Duodenal mucosa (tissue), 2 donors: ENCODE measurements around the gene GARIN5B.

Experiments used
- H3K27ac ChIP-seq: one replicate; pipeline ENCODE4 v1.7.0; 2013; ENCODE audit warnings: low read depth, low read length
- H3K27me3 ChIP-seq, 2 donors: one replicate each; pipeline ENCODE4 v1.7.0; 2013; ENCODE audit warnings: low read length in 2 of 2, control low read depth in 1 of 2; ENCODE audit not compliant: insufficient read depth in 2 of 2, control insufficient read depth in 1 of 2
- H3K36me3 ChIP-seq, 2 donors: one replicate each; pipeline ENCODE4 v1.7.0; 2013; ENCODE audit warnings: low read length in 2 of 2, control low read depth in 1 of 2; ENCODE audit not compliant: insufficient read depth in 2 of 2, control insufficient read depth in 1 of 2
- H3K4me1 ChIP-seq, 2 donors: one replicate each; pipeline ENCODE4 v1.7.0; 2013; ENCODE audit warnings: low read length in 2 of 2, control low read depth in 1 of 2; ENCODE audit not compliant: insufficient read depth in 2 of 2, control insufficient read depth in 1 of 2
- H3K4me3 ChIP-seq, 2 donors: one replicate each; pipeline ENCODE4 v1.7.0; 2013; ENCODE audit warnings: low read length in 2 of 2, low read depth in 1 of 2
- H3K9ac ChIP-seq, 2 donors: one replicate each; pipeline ENCODE4 v1.7.0; 2013; ENCODE audit warnings: low read length in 2 of 2, low read depth in 1 of 2
- H3K9me3 ChIP-seq, 2 donors: one replicate each; pipeline ENCODE4 v1.7.0; 2013; ENCODE audit warnings: low read length in 2 of 2, control low read depth in 1 of 2; ENCODE audit not compliant: control insufficient read depth in 1 of 2

Gene GARIN5B

DNA sequence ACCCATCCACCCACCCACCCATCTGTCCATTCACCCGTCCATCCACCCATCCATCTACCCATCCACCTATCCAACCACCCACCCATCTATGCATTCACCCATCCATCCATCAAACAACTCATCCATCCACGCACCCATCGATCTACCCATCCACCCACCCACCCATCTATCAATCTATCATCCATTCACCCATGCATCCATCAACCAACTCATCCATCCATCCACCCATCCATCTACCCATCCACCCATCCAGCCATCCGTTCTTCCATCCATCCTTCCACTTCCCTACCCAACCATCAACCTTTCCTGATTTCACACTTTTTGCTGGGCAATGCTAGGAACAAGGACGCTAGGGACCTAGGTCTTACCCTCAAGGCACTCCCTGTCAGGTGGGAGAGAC, 19.0 kb upstream of the GARIN5B start:
- Histone ChIP-seq H3K9ac (no peak overlapping the region), H3K36me3 (peaks cover 1% of the 10 kb centered on the region in 2 donors), H3K9me3 (no peaks in the 10 kb centered on the region), H3K4me3 (no peak overlapping the region), H3K4me1 (peaks cover 15 to 18% of the 10 kb centered on the region in 2 donors), H3K27ac (no peak overlapping the region), H3K27me3 (no peaks in the 10 kb centered on the region)

DNA sequence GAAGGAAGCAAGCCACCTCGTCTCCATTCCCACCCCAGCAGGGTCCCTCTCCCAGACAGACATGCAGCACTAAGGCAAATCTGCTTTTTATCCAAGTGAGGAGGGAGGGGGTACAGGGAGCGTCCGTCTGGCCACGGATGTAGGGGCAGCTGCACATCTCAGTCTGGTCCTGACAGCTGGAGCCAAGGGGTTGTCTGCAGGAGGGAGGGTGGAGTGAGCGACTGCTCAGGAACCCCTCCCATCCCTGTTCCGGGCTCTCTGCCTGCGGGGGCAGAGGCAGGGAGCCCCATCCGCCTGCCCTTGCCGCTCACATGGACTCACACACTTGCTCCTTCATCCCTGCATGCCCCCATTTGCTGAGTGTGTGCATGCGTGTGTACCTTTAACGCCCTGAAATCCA, 16.1 kb upstream of the GARIN5B start:
- peaks cover 3 to 5% of the 10 kb centered on the region in 2 donors for H3K27me3 ChIP-seq
- no peaks in the 10 kb centered on the region for H3K9me3 ChIP-seq
- no peak overlapping the region for H3K9ac ChIP-seq
- peaks cover 5 to 15% of the 10 kb centered on the region in 2 donors for H3K4me1 ChIP-seq
- H3K27ac ChIP-seq: no peak overlapping the region
- H3K4me3 ChIP-seq: no peak overlapping the region
- no peaks in the 10 kb centered on the region for H3K36me3 ChIP-seq

DNA sequence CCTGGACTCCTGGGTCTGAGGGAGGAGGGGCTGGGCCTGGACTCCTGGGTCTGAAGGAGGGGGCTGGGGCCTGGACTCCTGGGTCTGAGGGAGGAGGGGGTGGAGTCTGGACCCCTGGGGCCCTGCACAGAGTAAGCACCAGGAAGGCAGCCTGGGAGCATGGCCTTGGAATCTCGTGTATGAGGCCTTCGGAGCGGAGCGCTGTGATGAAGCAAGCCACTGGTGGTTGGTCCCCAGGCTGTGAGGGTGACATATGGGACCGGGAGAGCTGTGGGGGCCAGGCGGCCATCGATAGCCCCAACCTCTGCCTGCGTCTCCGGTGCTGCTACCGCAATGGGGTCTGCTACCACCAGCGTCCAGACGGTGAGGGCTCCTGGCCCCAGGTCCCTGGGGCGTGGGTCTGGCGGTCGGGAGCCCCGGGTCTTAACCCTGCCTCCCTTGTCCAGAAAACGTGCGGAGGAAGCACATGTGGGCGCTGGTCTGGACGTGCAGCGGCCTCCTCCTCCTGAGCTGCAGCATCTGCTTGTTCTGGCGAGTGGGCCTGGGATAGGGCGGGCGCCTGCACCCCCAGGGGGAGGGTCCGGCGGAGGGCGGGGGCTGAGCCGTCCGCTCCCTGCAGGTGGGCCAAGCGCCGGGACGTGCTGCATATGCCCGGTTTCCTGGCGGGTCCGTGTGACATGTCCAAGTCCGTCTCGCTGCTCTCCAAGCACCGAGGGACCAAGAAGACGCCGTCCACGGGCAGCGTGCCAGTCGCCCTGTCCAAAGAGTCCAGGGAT, 14.5 kb upstream of the GARIN5B start:
- Histone ChIP-seq H3K9ac (no peak overlapping the region), H3K36me3 (no peaks in the 10 kb centered on the region), H3K27ac (no peak overlapping the region), H3K27me3 (peaks cover 13 to 16% of the 10 kb centered on the region in 2 donors), H3K4me1 (peaks cover 0 to 6% of the 10 kb centered on the region in 2 donors), H3K9me3 (no peaks in the 10 kb centered on the region), H3K4me3 (no peak overlapping the region)

DNA sequence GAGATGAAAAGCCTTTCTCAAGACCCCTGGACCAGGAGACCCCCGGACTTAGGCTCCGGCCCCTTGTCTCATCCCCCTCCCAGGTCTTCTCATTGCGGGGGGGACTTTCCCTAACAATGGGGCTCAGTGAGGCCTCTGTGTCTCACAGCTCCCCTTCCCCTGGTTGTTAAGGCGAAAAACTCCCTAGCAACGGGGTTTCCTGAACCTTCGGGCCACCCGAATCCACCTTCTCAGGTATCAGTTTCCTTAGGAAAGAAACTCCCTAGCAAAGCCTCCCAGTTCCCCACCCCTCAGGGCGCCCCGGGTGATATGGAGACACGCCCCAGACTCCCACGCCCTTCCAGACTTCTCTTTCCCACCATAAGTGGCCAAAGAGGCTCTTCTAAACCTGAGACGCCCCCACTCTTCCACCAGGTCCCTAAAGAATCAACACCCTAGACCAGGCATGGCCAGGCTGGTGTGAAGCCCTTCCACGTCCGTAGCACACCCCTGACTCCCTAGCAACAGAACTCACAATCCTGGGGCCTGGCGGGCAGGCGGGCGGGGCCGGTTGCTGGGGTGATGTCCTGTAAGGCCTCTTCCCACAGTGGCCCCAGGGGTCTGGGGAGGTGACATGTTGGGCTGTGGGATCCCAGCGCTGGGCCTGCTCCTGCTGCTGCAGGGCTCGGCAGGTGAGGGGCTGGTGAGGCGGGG, 13.3 kb upstream of the GARIN5B start, which contains the start of gene TMEM190:
TSS of gene TMEM190 (plus strand) at position 586 of the 693 bp plus-strand sequence. CDS start at position 614, 28 bp downstream.
- Histone ChIP-seq H3K27ac (no peak within 1 kb of the TSS), H3K9me3 (no peaks in the 10 kb centered on the region), H3K4me3 (no peak within 1 kb of the TSS), H3K36me3 (no peaks in the 10 kb centered on the region), H3K9ac (no peak within 1 kb of the TSS), H3K4me1 (peaks cover 0 to 6% of the 10 kb centered on the region in 2 donors), H3K27me3 (peaks cover 21 to 26% of the 10 kb centered on the region in 2 donors)

DNA sequence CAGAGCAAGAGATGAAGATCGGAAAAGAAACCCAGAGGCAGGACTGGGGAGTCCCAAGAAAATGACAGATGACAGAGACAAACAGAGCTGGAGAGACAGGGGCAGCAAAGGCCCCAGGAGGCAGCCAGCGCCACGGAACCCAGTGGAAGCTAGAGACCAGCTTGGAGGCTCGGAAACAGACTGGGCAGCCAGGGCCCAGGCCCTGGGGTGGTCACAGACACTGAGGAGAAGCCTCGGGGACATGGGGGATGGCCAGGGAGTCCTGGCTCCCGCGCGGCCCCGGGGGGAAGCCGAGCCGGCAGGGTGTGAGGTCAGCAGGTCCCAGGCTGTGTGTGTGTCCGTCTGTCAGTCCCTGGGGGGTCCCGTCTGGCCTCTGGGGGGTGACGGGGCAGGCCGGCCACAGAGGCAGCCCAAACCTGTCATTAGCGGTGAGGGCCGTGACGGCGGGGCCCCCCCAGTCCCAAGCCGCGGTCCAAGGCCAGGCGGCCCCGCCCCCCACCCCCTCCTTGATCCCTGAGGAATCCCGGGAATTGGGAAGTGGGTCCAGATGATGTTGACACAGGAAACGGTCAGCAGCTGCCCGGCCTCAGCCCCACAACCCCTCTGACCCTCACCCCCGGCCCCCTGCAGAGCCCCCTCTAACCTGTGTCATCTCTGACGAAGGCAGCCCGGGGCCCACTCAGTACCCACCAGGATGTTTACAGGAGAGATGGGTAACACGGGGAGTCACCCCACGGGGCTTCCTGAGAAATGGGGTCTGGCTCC, 11.1 kb upstream of the GARIN5B start:
- peaks cover 36 to 39% of the 10 kb centered on the region in 2 donors for H3K27me3 ChIP-seq

DNA sequence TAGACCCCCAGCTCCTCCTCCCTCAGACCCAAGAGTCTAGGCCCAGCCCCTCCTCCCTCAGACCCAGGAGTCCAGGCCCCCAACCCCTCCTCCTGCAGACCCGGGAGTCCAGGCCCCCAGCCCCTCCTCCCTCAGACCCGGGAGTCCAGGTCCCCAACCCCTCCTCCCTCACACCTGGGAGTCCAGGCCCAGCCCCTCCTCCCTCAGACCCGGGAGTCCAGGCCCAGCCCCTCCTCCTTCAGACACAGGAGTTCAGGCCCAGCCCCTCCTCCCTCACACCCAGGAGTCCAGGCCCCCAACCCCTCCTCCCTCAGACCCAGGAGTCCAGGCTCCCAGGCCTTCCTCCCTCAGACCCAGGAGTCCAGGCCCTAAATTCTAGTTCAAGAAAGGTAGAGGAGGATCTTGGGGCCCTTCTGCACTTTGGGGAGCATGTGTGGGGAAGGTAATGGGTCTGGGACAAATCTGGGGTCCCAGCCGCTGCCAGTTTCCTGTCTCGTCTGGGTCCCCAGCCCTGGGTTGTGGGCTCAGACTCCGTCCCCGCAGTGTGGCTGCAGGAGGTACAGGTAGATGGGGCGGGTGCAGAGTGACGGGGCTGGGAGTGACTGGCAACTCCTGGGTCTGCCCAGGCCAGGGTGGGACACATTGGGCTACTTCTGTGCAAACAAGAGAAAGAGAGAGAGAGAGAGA, 10.4 kb upstream of the GARIN5B start:
- H3K9me3 ChIP-seq: no peaks in the 10 kb centered on the region
- peaks cover 44 to 46% of the 10 kb centered on the region in 2 donors for H3K27me3 ChIP-seq
- H3K4me1 ChIP-seq: peaks cover 0 to 6% of the 10 kb centered on the region in 2 donors
- no peak overlapping the region for H3K9ac ChIP-seq
- H3K4me3 ChIP-seq: no peak overlapping the region
- no peak overlapping the region for H3K27ac ChIP-seq
- H3K36me3 ChIP-seq: no peaks in the 10 kb centered on the region

More for the DNA sequence above, 11.1 kb upstream of the GARIN5B start:
- Histone ChIP-seq H3K27ac (no peak overlapping the region), H3K36me3 (no peaks in the 10 kb centered on the region), H3K4me1 (peaks cover 0 to 6% of the 10 kb centered on the region in 2 donors), H3K4me3 (no peak overlapping the region), H3K9ac (no peak overlapping the region), H3K9me3 (no peaks in the 10 kb centered on the region)

DNA sequence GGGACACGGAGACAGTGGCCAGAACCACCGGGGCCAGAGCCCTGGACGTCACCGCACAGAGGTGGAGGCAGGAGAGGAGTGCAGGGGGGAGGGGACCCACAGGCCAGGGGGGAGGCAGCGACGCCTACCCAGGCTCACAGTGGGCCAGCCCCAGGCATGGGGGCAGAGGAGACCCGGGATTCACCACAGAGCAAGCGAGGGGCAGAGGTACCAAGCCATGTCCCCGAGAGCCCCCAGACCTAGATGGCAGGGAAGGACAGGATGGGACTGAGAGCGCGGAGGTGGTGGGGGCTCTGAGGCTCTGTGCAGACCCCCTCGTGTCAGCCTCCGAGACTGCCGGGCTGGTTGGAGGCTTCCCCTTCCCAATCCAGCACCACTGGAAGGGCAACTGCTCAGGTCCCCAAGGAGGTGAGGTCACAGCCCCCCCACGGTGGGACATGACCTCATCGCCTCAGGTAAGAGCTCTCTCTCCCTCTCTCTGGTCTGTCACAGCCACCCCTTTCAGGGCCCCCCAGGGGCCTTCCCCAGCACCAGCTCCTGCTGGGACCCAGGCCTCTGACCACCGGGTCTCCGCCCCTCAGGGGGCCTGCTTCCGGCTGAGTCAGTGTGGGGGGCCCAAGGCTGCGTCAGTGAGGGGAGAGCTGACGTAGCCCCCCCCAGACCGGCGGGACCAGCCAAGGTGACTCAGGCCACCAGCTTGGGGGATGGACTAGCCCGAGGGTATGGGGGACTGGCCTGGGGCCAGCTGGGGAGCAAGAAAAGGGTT, 9.4 kb upstream of the GARIN5B start:
- peaks cover 47 to 53% of the 10 kb centered on the region in 2 donors for H3K27me3 ChIP-seq

DNA sequence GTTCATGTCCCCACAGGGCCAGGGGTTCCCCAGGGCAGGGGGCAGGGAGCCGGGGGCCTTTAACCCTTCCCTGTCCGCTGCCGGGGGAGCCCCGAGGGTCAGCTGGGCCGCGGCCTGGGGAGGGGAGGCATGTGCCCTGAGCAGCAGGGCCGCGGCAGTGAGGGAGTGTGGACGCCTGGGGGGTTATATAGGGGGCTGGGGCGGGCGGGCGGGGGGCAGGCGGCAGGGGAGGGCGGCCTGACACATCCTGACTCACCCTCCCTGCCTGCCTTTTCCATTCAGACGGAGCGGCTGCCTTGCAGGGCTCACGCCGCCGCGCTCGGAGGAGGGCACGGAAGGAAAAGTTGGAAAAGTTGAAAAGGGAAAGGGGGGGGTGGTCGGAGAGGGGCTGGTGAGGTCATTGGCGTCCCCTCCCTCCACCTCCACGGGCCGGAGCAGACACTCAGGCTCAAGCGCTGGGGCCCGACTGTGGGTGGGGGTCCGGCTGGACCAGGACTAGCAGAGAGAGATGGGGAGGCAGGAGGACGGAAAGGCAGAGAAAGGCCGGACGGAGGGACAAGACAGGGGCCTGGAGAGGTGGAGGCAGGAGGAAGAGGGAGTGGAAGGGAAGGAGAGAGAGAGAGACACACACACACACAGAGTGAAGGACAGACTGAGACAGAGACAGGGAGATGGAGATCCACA, 7.4 kb upstream of the GARIN5B start, which contains the start of gene IL11:
TSS of gene IL11 (minus strand) at position 159 of the 684 bp plus-strand sequence. CDS start at position 6, 153 bp downstream.
- no peaks in the 10 kb centered on the region for H3K36me3 ChIP-seq
- H3K27ac ChIP-seq: no peak within 1 kb of the TSS
- no peaks in the 10 kb centered on the region for H3K9me3 ChIP-seq
- peaks cover 47 to 49% of the 10 kb centered on the region in 2 donors for H3K27me3 ChIP-seq
- H3K4me3 ChIP-seq: peak within 1 kb of the TSS in 1 of 2 donors; percentile 21
- H3K9ac ChIP-seq: no peak within 1 kb of the TSS
- no peaks in the 10 kb centered on the region for H3K4me1 ChIP-seq

More for the DNA sequence above, 9.4 kb upstream of the GARIN5B start:
- Histone ChIP-seq H3K4me3 (no peak overlapping the region), H3K4me1 (peaks cover 0 to 6% of the 10 kb centered on the region in 2 donors), H3K9ac (no peak overlapping the region), H3K27ac (no peak overlapping the region), H3K9me3 (no peaks in the 10 kb centered on the region), H3K36me3 (no peaks in the 10 kb centered on the region)
